K562 (cell line): ENCODE data around the gene IFNGR2. TPM values are rescaled to one million over a fixed set of nuclear protein-coding genes. Genes with fewer than 3 reads are reported as not detected.
A peak's percentile ranks its signal among the peaks of the same experiment; 100 is the strongest.

Experiments
- CBX3 ChIP-seq, 2 experiments: IDR thresholded peaks; 1 replicate in 1 of 2; 2 replicates in 1 of 2; pipeline ENCODE4 v1.6.1; 2012; ENCODE audit warnings: inconsistent platforms in 2 of 2, low read length in 2 of 2, borderline replicate concordance in 1 of 2, control low read depth in 1 of 2
- CHD1 ChIP-seq: fragments of 200-600 bp; sonication (generic); IDR thresholded peaks from one replicate; pipeline ENCODE4 v1.6.1; 2012; ENCODE audit warnings: mild to moderate bottlenecking, moderate library complexity, low read length, inconsistent platforms
- E2F3 ChIP-seq: fragments of 250-450 bp; sonication (Bioruptor Pico); IDR thresholded peaks from 2 replicates; pipeline ENCODE4 v1.4.0; 2020; ENCODE audit warnings: mild to moderate bottlenecking
- HDAC6 ChIP-seq: IDR thresholded peaks from 2 replicates; pipeline ENCODE4 v1.6.1; 2012; ENCODE audit warnings: low read depth, mild to moderate bottlenecking, control low read depth, inconsistent platforms, low read length, moderate library complexity
- NCOA1 ChIP-seq: fragments of 450-650 bp; IDR thresholded peaks from 2 replicates; pipeline ENCODE4 v1.6.1; 2016; ENCODE audit warnings: low read depth
- NELFE ChIP-seq: IDR thresholded peaks from 2 replicates; pipeline ENCODE4 v1.6.1; 2011; ENCODE audit warnings: mild to moderate bottlenecking; ENCODE audit not compliant: insufficient read depth, insufficient read length
- PHTF2 ChIP-seq: fragments of 250-450 bp; sonication (Bioruptor Pico); IDR thresholded peaks from 2 replicates; pipeline ENCODE4 v1.5.0; 2021; ENCODE audit warnings: mild to moderate bottlenecking
- PRPF4 ChIP-seq: fragments of 200-400 bp; formaldehyde crosslinking; IDR thresholded peaks from one replicate; pipeline ENCODE4 v1.6.1; 2017; ENCODE audit warnings: low read length, low read depth, mild to moderate bottlenecking; ENCODE audit not compliant: insufficient read depth, poor library complexity, severe bottlenecking
- RBM15 ChIP-seq: fragments of 200-400 bp; formaldehyde crosslinking; IDR thresholded peaks from 2 replicates; pipeline ENCODE4 v1.6.1; 2018; ENCODE audit warnings: mild to moderate bottlenecking, low read length, moderate library complexity; ENCODE audit not compliant: insufficient read depth
- SETDB1 ChIP-seq: IDR thresholded peaks from one replicate; pipeline ENCODE4 v1.6.1; 2012; ENCODE audit warnings: low read length, control low read depth, inconsistent platforms
- TCF7 ChIP-seq: sonication (generic); IDR thresholded peaks from 2 replicates; pipeline ENCODE4 v1.6.1; 2016; ENCODE audit warnings: antibody characterized with exemption, borderline replicate concordance
- XRCC3 ChIP-seq: fragments of 450-650 bp; IDR thresholded peaks from 2 replicates; pipeline ENCODE4 v1.6.1; 2017; ENCODE audit warnings: mild to moderate bottlenecking, moderate library complexity
- YY1 ChIP-seq, 3 experiments: IDR thresholded peaks; 2 replicates each; pipeline ENCODE4 v1.6.1; 2011; ENCODE audit warnings: low read length in 2 of 3, mild to moderate bottlenecking in 2 of 3, moderate library complexity in 2 of 3, borderline replicate concordance in 1 of 3, control low read depth in 1 of 3, low read depth in 1 of 3; ENCODE audit not compliant: insufficient read depth in 3 of 3, insufficient replicate concordance in 2 of 3, control insufficient read depth in 1 of 3, insufficient read length in 1 of 3; ENCODE audit errors: extremely low read depth in 1 of 3
- ZFP36 ChIP-seq: fragments of 150-350 bp; IDR thresholded peaks from 2 replicates; pipeline ENCODE4 v1.6.1; 2018; ENCODE audit warnings: low read length, low read depth; ENCODE audit not compliant: partially characterized antibody
- ZNF146 ChIP-seq: IDR thresholded peaks from one replicate; pipeline ENCODE4 v1.6.1; 2018; ENCODE audit warnings: missing compliant biosample characterization; ENCODE audit not compliant: unreplicated experiment
- ZNF175 ChIP-seq: fragments of 200-800 bp; sonication (Bioruptor generic); IDR thresholded peaks from 2 replicates; pipeline ENCODE4 v1.6.1; 2016; ENCODE audit warnings: low read depth, mild to moderate bottlenecking, missing genetic modification characterization, missing compliant biosample characterization
- ZNF197 ChIP-seq: fragments of 200-800 bp; sonication (Bioruptor generic); IDR thresholded peaks from 2 replicates; pipeline ENCODE4 v1.6.1; 2016; ENCODE audit warnings: low read depth, missing genetic modification characterization, missing compliant biosample characterization
- ZNF551 ChIP-seq: fragments of 250-450 bp; sonication (Bioruptor Pico); IDR thresholded peaks from 2 replicates; pipeline ENCODE4 v1.5.0; 2021; ENCODE audit warnings: mild to moderate bottlenecking, moderate library complexity
- ZNF584 ChIP-seq: fragments of 200-800 bp; sonication (Bioruptor generic); IDR thresholded peaks from 2 replicates; pipeline ENCODE4 v1.6.1; 2016; ENCODE audit warnings: low read depth, mild to moderate bottlenecking, missing genetic modification characterization, missing compliant biosample characterization
- polyA plus RNA-seq, 8 experiments: library from polyadenylated mRNA; depleted of rRNA in 4 of 8; stranded (reverse) in 5 of 8; unstranded in 3 of 8; fragments of >200 nt; fragmentation: Nextera tagmentation in 2 of 8; fragmentation: Illumina TruSeq in 1 of 8; extraction: Ambion mirVana in 2 of 8; extraction: Trizol in 1 of 8; gene quantifications; 2 replicates each; pipeline versions ENCODE4 v1.2.1 to v1.2.3, GENCODE V29; 2011 to 2014; ENCODE audit warnings: inconsistent platforms in 1 of 8, missing spikeins in 1 of 8
- total RNA-seq, 7 experiments: library from RNA; depleted of rRNA in 6 of 7; stranded (reverse); fragments of >200 nt in 6 of 7; fragmentation: Illumina TruSeq in 2 of 7; extraction: Trizol in 2 of 7; gene quantifications; 2 replicates each; pipeline versions ENCODE4 v1.2.1 to v1.2.3, GENCODE V29; 2011 to 2021; ENCODE audit warnings: low replicate concordance in 1 of 7
- TF ChIP-seq, protein P1 (sequence below): fragments of 450-650 bp; IDR thresholded peaks from 2 replicates; pipeline ENCODE4 v1.6.1; 2018; ENCODE audit warnings: mild to moderate bottlenecking, low read depth; ENCODE audit not compliant: partially characterized antibody
- TF ChIP-seq, protein P2 (sequence below), 3 experiments: fragments of 200-800 bp in 1 of 3; sonication (Bioruptor generic) in 1 of 3; sonication (generic) in 1 of 3; formaldehyde crosslinking in 1 of 3; IDR thresholded peaks; 2 replicates each; pipeline versions ENCODE4 v1.6.1 to v1.8.0; 2016 to 2022; ENCODE audit warnings: mild to moderate bottlenecking in 2 of 3, missing compliant biosample characterization in 2 of 3, missing genetic modification characterization in 2 of 3, missing genetic modification reagents in 1 of 3
- TF ChIP-seq, protein P3 (sequence below): sonication (generic); formaldehyde crosslinking; IDR thresholded peaks from 2 replicates; pipeline ENCODE4 v1.8.0; 2022; ENCODE audit warnings: missing genetic modification reagents, mild to moderate bottlenecking, borderline replicate concordance

Gene IFNGR2
- total and polyA plus RNA-seq, 9 of the 15 experiments (the other 6 are each of a cell fraction or from before 2014, with no cell fraction given): 6.7 to 58.0 (median 28.5) TPM

DNA sequence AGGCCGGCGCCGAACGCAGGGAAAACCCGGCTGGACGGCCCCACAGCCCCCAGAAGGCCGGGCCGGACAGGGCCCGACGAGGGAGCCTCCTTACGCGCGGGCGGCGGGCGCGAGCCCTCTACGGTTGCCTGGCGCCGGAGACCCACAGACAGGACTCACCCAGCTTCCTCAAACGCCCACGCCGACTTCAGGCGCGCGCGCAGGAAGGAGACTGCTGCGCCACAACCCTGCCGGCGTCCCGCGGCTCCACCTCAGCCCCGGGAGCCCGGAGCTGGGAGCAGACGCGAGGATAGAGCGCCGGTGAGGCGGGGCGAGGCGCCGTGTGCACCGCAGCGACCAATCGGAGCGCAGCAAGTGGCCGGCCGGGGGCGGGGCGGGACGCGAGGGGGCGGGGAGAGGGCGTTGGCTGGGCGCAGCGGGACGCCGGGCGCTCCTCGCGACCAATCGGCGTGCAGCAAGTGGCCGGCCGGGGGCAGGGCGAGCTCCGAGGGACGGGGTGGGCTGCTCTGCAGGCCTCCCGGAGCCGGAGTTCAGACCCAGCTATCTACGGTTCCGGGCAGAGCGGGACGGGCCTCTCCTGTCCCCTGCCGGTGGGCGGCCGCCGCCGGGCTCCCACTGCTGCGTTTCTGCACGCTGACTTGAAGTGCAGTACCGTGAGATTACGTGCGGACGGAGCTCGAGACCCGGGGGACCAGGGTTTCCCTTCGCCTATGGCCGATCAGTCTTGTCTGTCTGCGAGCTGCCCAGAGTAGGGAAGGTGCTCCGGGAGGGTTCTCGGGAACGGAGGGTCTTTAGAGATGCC is 76.7 kb downstream of the IFNGR2 start, which contains the start of gene TMEM50B (continued):
- peak; percentile 44 for TF ChIP-seq CHD1
- no peak for TF ChIP-seq RBM15
- TF ChIP-seq ZNF175 (CRISPR knock-in tag): no peak; the same call in 1 of the 2 replicates
- no peak for TF ChIP-seq NELFE
- TF ChIP-seq HDAC6: no peak
- TF ChIP-seq SETDB1: peak; percentile 21
- no peak for TF ChIP-seq ZNF146 (CRISPR knock-in tag)
- TF ChIP-seq ZNF584 (CRISPR knock-in tag): no peak
- peak; percentile 48; the same call in 1 of the 2 replicates for TF ChIP-seq TCF7
- TF ChIP-seq, protein P1, sequence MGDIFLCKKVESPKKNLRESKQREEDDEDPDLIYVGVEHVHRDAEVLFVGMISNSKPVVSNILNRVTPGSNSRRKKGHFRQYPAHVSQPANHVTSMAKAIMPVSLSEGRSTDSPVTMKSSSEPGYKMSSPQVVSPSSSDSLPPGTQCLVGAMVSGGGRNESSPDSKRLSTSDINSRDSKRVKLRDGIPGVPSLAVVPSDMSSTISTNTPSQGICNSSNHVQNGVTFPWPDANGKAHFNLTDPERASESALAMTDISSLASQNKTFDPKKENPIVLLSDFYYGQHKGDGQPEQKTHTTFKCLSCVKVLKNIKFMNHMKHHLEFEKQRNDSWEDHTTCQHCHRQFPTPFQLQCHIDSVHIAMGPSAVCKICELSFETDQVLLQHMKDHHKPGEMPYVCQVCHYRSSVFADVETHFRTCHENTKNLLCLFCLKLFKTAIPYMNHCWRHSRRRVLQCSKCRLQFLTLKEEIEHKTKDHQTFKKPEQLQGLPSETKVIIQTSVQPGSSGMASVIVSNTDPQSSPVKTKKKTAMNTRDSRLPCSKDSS: no peak
- TF ChIP-seq ZNF197 (CRISPR knock-in tag): no peak
- TF ChIP-seq CBX3 (IDR thresholded peaks at IDR 0.05; ENCODE audit: borderline replicate concordance in 1 of 2, low read length in 2 of 2): no peak
- no peak for TF ChIP-seq PRPF4
- TF ChIP-seq, protein P2, sequence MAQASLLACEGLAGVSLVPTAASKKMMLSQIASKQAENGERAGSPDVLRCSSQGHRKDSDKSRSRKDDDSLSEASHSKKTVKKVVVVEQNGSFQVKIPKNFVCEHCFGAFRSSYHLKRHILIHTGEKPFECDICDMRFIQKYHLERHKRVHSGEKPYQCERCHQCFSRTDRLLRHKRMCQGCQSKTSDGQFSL (CRISPR knock-in tag; IDR thresholded peaks at IDR 0.05): no peak; the same call in 1 of the 2 replicates
- TF ChIP-seq, protein P2 (tag; IDR thresholded peaks at IDR 0.05): no peak
- no peak for TF ChIP-seq E2F3 (CRISPR knock-in tag)
- TF ChIP-seq XRCC3: no peak
- no peak for TF ChIP-seq PHTF2 (CRISPR knock-in tag)
- TF ChIP-seq, protein P3, sequence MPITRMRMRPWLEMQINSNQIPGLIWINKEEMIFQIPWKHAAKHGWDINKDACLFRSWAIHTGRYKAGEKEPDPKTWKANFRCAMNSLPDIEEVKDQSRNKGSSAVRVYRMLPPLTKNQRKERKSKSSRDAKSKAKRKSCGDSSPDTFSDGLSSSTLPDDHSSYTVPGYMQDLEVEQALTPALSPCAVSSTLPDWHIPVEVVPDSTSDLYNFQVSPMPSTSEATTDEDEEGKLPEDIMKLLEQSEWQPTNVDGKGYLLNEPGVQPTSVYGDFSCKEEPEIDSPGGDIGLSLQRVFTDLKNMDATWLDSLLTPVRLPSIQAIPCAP (CRISPR knock-in tag): no peak
- TF ChIP-seq NCOA1: peak; percentile 65
- no peak for TF ChIP-seq ZNF551
- TF ChIP-seq YY1 (IDR thresholded peaks at IDR 0.05; ENCODE audit: borderline replicate concordance in 1 of 3, control insufficient read depth in 1 of 3, extremely low read depth in 1 of 3, insufficient read depth in 3 of 3, insufficient read length in 1 of 3, insufficient replicate concordance in 2 of 3, low read depth in 1 of 3, low read length in 2 of 3): peak in 2 of 3 experiments; percentile 66 to 82
- no peak for TF ChIP-seq ZFP36
